Stimulated activated naive CD8-positive, alpha-beta T cell treated with anti-CD3 and anti-CD28 coated beads, Interleukin-15, Interleukin-2, amounts not matched to agents 100 ng/mL and 50 ng/mL, for 24 hours (primary cell): ENCODE results near the gene KIAA0825.

Source experiments
- H3K27ac Mint-ChIP-seq: one replicate; pipeline ENCODE4 v1.8.0; 2021; ENCODE audit warnings: mild to moderate bottlenecking, mixed read lengths
- H3K27me3 Mint-ChIP-seq: one replicate; pipeline ENCODE4 v1.8.0; 2021; ENCODE audit warnings: mixed read lengths
- H3K36me3 Mint-ChIP-seq: one replicate; pipeline ENCODE4 v1.8.0; 2021; ENCODE audit warnings: low read depth, mixed read lengths
- H3K4me1 Mint-ChIP-seq: one replicate; pipeline ENCODE4 v1.8.0; 2021; ENCODE audit warnings: low read depth, mixed read lengths
- H3K4me3 Mint-ChIP-seq: one replicate; pipeline ENCODE4 v1.8.0; 2021; ENCODE audit warnings: mild to moderate bottlenecking, mixed read lengths
- H3K9me3 Mint-ChIP-seq: one replicate; pipeline ENCODE4 v1.8.0; 2021; ENCODE audit warnings: mixed read lengths

Gene KIAA0825

DNA sequence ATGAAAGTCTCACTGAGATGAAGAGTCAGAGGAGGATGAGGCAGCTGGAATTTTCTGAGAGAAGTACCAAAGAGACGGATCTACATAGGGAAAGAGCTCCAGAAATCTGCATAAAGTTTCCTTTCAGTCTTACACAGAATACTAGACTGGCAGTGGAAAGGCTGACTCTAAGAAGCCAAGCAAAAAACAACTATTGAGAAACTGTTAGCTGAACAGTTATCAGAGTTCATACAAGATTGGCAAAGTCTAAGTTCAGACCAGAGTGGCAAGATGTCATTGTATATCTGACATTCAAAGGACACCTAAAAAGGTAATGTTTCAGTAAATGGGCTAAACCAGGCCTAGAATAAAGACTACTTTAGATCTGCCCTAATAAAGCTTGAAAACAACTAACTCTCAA lies 209.0 kb downstream of the KIAA0825 start:
- H3K27ac Mint-ChIP-seq = no peak overlapping the region
- no peak overlapping the region for H3K4me3 Mint-ChIP-seq

DNA sequence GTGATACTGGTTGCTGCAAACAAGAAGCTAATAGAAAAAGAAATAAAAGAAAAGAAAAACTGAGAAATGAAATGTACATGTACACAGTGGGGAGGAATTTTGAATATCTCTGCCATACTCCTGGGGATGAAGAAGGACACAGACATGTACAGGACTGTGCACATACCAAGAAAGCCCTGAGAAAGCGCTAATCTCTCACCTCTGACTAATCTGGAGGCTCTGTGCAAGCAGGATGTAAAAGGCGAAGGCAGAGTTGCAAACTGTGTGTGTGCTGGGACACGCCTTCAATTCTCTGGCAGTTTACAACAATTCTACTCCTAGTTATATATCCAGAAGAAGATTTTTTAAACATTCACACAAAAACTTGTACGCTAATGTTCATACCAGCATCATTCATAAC lies 211.4 kb downstream of the KIAA0825 start:
- peaks cover 5% of the 10 kb centered on the region for H3K9me3 Mint-ChIP-seq
- peaks cover 8% of the 10 kb centered on the region for H3K36me3 Mint-ChIP-seq
- no peaks in the 10 kb centered on the region for H3K27me3 Mint-ChIP-seq
- H3K4me1 Mint-ChIP-seq = no peaks in the 10 kb centered on the region
- H3K27ac Mint-ChIP-seq = no peak overlapping the region
- no peak overlapping the region for H3K4me3 Mint-ChIP-seq

More for the DNA sequence above, 209.0 kb downstream of the KIAA0825 start:
- no peaks in the 10 kb centered on the region for H3K27me3 Mint-ChIP-seq
- H3K36me3 Mint-ChIP-seq = no peaks in the 10 kb centered on the region
- no peaks in the 10 kb centered on the region for H3K4me1 Mint-ChIP-seq
- H3K9me3 Mint-ChIP-seq = peaks cover 5% of the 10 kb centered on the region

- H3K36me3 Mint-ChIP-seq = peaks cover 8% of the 10 kb centered on the region
- H3K27ac Mint-ChIP-seq = no peak overlapping the region
- no peak overlapping the region for H3K4me3 Mint-ChIP-seq
- H3K4me1 Mint-ChIP-seq = no peaks in the 10 kb centered on the region
- H3K9me3 Mint-ChIP-seq = no peaks in the 10 kb centered on the region
- H3K27me3 Mint-ChIP-seq = no peaks in the 10 kb centered on the region
These were observed 214.9 kb downstream of the KIAA0825 start for GRCh38 chr5:94403483-94403882.

DNA sequence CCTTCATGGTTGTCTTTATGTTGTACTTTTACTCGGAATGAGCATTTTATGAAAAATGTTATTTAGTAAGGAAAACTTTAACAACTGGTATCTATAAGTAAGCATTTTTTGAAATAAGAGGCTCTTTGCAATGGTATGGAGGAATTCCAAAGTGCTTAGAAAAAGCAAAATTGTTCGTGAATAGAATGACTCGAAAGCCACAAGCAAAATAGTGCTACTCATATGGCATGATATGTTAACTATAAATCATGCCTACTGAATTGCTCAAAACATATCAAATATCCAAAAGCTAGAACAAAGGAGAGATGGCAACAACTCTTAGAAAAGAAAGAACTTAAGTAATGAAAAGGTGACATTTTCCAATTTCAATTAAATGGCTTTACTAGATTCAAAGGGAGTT lies 216.3 kb downstream of the KIAA0825 start:
- H3K4me1 Mint-ChIP-seq = no peaks in the 10 kb centered on the region

DNA sequence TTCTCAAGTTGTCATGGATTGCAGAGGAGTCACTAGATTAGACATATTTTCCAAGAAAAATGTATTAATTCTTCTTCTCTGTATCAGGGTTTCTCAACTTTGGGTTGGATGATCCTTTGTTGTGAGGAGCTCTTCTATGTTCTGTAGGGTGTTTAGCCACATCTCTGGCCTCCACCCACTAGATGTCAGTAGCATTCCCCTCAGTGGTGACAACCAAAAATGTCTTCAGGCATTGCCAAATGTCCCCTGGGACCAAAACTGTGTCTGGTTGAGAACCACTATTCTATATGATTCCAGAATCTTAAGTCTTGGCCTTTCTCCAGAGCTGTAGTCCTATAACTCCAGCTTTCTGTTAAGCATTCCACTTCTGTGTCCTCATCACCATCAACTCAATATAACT lies 220.9 kb downstream of the KIAA0825 start:
- Mint-ChIP-seq H3K36me3 (peaks cover 4% of the 10 kb centered on the region), H3K27ac (no peak overlapping the region), H3K9me3 (peaks cover 4% of the 10 kb centered on the region), H3K4me3 (no peak overlapping the region), H3K4me1 (no peaks in the 10 kb centered on the region), H3K27me3 (no peaks in the 10 kb centered on the region)

More for the DNA sequence above, 216.3 kb downstream of the KIAA0825 start:
- H3K4me3 Mint-ChIP-seq = no peak overlapping the region
- peaks cover 8% of the 10 kb centered on the region for H3K36me3 Mint-ChIP-seq
- H3K27ac Mint-ChIP-seq = no peak overlapping the region
- no peaks in the 10 kb centered on the region for H3K27me3 Mint-ChIP-seq
- H3K9me3 Mint-ChIP-seq = peaks cover 4% of the 10 kb centered on the region

DNA sequence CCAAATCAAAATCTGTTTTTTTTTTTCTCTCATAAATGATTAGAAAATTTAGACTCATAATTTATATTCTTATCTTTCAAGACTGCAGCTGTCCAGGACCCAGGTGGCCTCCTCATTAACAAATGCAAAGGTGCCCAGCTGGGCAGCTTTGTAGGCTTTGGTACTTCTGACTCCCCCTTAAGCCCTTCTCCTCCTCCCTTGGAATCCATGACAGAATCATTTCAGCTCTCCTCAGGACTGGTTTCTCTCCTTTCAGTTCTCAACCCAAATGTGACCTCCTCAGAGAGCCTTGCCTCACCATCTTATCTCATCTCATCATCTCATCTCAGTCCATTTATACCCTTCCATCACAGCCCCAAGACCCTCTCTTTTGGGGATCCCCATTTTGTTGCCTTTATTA lies 221.7 kb downstream of the KIAA0825 start:
- Mint-ChIP-seq H3K27me3 (no peaks in the 10 kb centered on the region), H3K4me3 (no peak overlapping the region), H3K4me1 (no peaks in the 10 kb centered on the region)

GRCh38 chr5:94395468-94395867 lies 222.9 kb downstream of the KIAA0825 start:
- H3K4me1 Mint-ChIP-seq = no peaks in the 10 kb centered on the region
- H3K27ac Mint-ChIP-seq = no peak overlapping the region
- no peaks in the 10 kb centered on the region for H3K27me3 Mint-ChIP-seq
- no peak overlapping the region for H3K4me3 Mint-ChIP-seq
- peaks cover 4% of the 10 kb centered on the region for H3K9me3 Mint-ChIP-seq
- no peaks in the 10 kb centered on the region for H3K36me3 Mint-ChIP-seq

More for the DNA sequence above, 221.7 kb downstream of the KIAA0825 start:
- peaks cover 4% of the 10 kb centered on the region for H3K9me3 Mint-ChIP-seq
- no peak overlapping the region for H3K27ac Mint-ChIP-seq
- no peaks in the 10 kb centered on the region for H3K36me3 Mint-ChIP-seq

DNA sequence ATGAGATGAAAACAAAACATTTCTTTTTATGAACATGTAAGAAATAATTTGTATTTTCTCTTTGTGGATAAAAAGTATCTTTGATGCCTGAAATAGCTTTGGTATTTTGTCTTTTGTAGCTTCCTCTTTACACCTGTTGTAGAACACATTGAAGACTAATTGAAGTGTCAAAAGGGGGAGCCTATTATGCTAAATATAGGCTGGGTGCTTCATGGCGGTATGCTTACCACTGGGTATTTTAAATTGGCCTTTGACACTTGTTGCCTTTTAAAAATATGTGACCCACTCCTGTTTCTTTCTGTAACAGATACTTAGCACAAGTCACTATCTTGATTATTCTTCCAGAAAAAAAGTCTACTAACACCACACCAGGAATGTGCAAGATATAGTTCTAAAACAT lies 226.4 kb downstream of the KIAA0825 start:
- Mint-ChIP-seq H3K27me3 (no peaks in the 10 kb centered on the region), H3K4me3 (no peak overlapping the region), H3K4me1 (no peaks in the 10 kb centered on the region), H3K9me3 (no peaks in the 10 kb centered on the region), H3K36me3 (no peaks in the 10 kb centered on the region), H3K27ac (no peak overlapping the region)

DNA sequence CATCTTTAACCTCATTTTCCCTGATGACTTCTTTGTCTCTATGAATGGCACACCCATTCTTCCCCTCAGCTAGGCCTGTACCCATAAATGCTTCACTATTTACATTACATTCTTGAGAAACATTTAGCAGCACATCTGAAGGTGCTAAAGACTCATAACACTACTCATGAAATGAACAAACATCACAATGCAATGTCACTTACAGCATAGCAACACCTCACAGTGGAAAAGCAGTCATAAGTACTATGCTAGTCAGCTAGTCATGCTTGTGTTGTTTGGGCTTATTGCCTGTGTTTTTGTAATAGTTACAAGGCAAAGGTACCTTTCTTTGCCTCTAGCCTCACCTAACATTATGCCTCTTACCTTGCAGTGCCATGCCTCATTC lies 228.9 kb downstream of the KIAA0825 start:
- Mint-ChIP-seq H3K36me3 (no peaks in the 10 kb centered on the region), H3K27me3 (no peaks in the 10 kb centered on the region), H3K27ac (no peak overlapping the region), H3K9me3 (no peaks in the 10 kb centered on the region), H3K4me1 (no peaks in the 10 kb centered on the region), H3K4me3 (no peak overlapping the region)

- H3K4me1 Mint-ChIP-seq = no peaks in the 10 kb centered on the region
- H3K27ac Mint-ChIP-seq = no peak overlapping the region
- no peaks in the 10 kb centered on the region for H3K9me3 Mint-ChIP-seq
- no peaks in the 10 kb centered on the region for H3K36me3 Mint-ChIP-seq
- H3K27me3 Mint-ChIP-seq = no peaks in the 10 kb centered on the region
- no peak overlapping the region for H3K4me3 Mint-ChIP-seq
These were observed 229.5 kb downstream of the KIAA0825 start for GRCh38 chr5:94388773-94389514.

- no peaks in the 10 kb centered on the region for H3K36me3 Mint-ChIP-seq
These were observed 232.6 kb downstream of the KIAA0825 start for GRCh38 chr5:94385767-94386166.

GRCh38 chr5:94378062-94378461 lies 240.3 kb downstream of the KIAA0825 start:
- Mint-ChIP-seq H3K4me3 (no peak overlapping the region), H3K27ac (no peak overlapping the region), H3K4me1 (no peaks in the 10 kb centered on the region), H3K36me3 (no peaks in the 10 kb centered on the region), H3K27me3 (no peaks in the 10 kb centered on the region), H3K9me3 (no peaks in the 10 kb centered on the region)

More at GRCh38 chr5:94385767-94386166, 232.6 kb downstream of the KIAA0825 start:
- H3K27me3 Mint-ChIP-seq = no peaks in the 10 kb centered on the region
- H3K4me3 Mint-ChIP-seq = no peak overlapping the region
- H3K9me3 Mint-ChIP-seq = no peaks in the 10 kb centered on the region
- no peak overlapping the region for H3K27ac Mint-ChIP-seq
- no peaks in the 10 kb centered on the region for H3K4me1 Mint-ChIP-seq

DNA sequence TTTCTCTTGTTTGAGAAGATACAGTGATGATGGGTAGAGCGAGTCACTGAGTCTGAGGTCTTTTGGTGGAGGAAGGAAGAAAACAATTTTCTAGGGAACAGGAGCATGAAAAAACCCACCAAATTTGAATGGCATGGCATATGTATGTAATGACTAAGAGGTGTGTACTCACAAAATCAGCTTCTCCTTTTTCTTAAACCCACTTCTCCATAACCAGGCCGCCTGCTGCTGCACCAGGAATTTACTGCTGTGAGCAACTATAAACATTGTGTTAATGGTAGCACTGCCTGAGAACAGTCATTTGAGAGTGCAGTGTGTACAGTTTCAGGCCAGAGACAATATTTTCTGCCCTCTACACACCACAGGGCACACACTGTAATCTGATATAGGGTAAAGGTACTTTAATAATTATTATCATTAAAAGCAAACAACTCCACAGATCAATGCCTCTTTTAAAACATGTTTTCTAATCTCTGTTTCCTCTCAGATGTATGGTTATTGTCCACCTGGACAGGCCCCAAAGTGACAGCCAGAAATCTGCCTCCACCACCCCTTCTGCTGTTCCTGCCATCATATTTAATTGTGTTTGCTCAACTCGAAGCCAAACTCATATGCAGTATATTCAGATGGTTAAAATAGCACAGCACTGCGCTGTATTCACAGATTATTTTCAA lies 241.6 kb downstream of the KIAA0825 start:
- no peaks in the 10 kb centered on the region for H3K9me3 Mint-ChIP-seq
- H3K27ac Mint-ChIP-seq = no peak overlapping the region
- H3K27me3 Mint-ChIP-seq = no peaks in the 10 kb centered on the region
- no peaks in the 10 kb centered on the region for H3K4me1 Mint-ChIP-seq
- H3K36me3 Mint-ChIP-seq = no peaks in the 10 kb centered on the region
- no peak overlapping the region for H3K4me3 Mint-ChIP-seq

GRCh38 chr5:94375801-94376200 lies 242.6 kb downstream of the KIAA0825 start:
- H3K27ac Mint-ChIP-seq = no peak overlapping the region
- no peaks in the 10 kb centered on the region for H3K4me1 Mint-ChIP-seq
- no peaks in the 10 kb centered on the region for H3K36me3 Mint-ChIP-seq
- no peaks in the 10 kb centered on the region for H3K27me3 Mint-ChIP-seq
- no peaks in the 10 kb centered on the region for H3K9me3 Mint-ChIP-seq
- no peak overlapping the region for H3K4me3 Mint-ChIP-seq

- H3K27ac Mint-ChIP-seq = no peak overlapping the region
- no peak overlapping the region for H3K4me3 Mint-ChIP-seq
- H3K4me1 Mint-ChIP-seq = no peaks in the 10 kb centered on the region
- H3K27me3 Mint-ChIP-seq = no peaks in the 10 kb centered on the region
- H3K36me3 Mint-ChIP-seq = no peaks in the 10 kb centered on the region
- no peaks in the 10 kb centered on the region for H3K9me3 Mint-ChIP-seq
These were observed 244.1 kb downstream of the KIAA0825 start for GRCh38 chr5:94374336-94374735.

GRCh38 chr5:94367900-94368299 lies 250.5 kb downstream of the KIAA0825 start:
- no peaks in the 10 kb centered on the region for H3K4me1 Mint-ChIP-seq
- no peak overlapping the region for H3K27ac Mint-ChIP-seq
- no peak overlapping the region for H3K4me3 Mint-ChIP-seq
- H3K9me3 Mint-ChIP-seq = no peaks in the 10 kb centered on the region
- no peaks in the 10 kb centered on the region for H3K27me3 Mint-ChIP-seq
- no peaks in the 10 kb centered on the region for H3K36me3 Mint-ChIP-seq
